ENCODE measurements around the gene PFKFB3. TPM values are rescaled to one million over a fixed set of nuclear protein-coding genes. Genes with fewer than 3 reads are reported as not detected.
"Not testable (repeated sequence)": the region's sequence is repeated elsewhere in the genome, so short reads cannot be mapped to it uniquely, and the experiment has no call there.

The PFKFB3 gene
- total RNA-seq, 1 donor from 2014 or later: 84.7 TPM

DNA sequence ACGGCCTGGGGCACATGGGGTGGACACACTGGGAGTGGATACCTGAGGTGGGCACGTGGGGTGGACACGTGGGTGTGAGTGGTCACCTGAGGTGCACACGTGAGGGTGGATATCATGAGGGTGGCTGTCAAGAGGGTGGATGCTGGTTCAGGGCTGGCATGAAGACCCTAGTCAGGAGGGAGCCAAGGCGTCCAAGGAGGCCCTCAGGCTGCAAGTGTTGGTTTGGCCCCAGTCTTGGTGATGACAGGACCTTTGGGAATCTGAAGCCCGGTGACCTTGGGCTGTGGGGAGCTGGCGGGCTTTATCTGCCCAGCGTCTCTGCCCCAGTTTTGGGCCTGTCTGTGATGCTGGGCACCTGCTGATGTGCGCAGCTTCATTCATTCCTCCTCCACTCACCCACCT is 24.9 kb upstream of the PFKFB3 start:
- intact Hi-C loops (cut with micrococcal nuclease): no loop called here

DNA sequence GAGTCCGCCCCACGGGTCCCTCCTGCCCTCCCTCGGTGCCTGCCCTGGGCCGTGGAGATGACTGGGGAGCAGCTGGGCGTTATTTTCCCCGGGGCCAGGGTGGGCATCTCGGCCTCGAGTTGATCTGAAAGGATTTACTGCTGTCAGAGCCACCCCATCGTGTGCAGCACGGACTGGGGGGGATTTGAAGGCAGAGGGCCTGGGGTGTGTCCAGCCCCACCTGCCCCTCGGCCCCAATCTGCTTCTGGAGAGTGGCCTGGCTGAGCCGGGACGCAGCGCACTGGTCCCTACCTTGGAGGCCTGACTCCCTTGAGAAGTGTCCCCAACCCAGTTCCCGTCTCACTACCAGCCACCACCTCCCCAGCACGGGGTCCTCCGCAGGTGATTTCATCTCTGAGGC is 24.2 kb upstream of the PFKFB3 start:
- intact Hi-C loops (cut with micrococcal nuclease): no loop called here

DNA sequence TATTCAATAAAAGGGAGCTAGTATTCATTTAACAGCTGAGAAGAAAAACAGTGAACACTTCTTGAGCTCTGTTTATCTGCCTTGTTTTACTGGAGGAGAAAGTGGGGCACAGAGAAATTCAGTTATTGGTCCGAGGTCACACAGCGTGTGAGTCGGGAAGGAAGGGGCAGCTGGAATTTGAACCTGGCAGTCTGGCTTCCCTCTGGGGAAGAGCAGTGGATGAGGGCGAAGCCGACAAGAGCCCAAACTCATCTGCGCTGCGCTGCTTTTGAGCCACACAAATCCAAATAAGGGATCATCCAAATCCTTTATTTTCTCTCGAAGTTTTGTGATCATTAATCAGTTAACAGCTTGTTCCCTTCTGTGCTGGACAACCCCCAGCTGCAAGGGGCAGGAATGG is 23.7 kb upstream of the PFKFB3 start:
- intact Hi-C loops (cut with micrococcal nuclease): no loop called here

GRCh38 chr10:6180480-6181110 is 22.1 kb upstream of the PFKFB3 start:
- intact Hi-C loops (cut with micrococcal nuclease): no loop called here

DNA sequence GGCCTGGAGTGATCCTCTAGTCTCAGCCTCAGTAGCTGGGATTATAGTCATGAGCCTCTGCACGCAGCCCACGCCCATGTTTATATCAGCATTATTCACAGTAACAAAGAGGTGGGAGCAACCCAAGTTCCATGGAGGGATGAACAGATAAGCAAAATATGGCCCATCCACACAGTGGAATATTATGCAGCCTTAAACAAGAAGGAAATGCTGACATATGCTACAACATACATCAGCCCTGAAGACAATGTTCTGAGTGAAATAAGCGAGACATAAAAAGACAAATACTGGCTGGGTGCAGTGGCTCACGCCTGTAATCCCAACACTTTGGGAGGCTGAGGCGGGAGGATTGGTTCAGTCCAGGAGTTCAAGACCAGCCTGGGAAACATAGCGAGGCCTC is 21.5 kb upstream of the PFKFB3 start:
- intact Hi-C loops (cut with micrococcal nuclease): no loop called here

DNA sequence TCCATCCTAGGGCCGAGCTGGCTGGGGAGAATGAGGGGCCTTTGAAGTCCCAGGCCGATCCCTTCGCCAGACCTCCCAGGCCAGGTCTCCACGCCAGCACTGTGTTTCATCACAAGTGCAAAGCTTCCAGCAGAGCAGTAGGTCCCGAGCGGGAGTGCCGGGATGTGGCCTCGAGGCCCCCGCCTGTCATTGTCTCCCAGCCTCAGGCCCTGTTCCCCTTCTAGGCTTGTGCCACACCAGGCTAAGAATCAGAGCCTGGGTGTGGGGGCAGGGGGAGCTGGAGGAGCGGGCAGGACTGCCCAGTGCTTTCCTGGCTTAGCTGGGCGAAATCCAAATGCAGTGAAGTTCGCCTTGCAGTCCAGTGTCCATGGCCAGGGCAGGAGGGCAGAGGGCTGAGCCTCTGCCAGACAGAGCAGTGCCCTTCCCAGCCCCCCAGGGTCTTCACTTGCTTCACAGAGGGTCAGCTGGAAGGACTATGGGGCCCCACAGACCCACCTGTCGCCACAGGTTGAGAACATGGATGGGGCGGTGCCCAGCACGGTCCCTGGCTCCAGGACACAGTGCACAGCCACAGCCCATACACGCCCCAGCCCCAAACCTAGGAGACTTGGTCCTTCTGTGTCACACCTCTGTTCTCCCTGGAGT is 20.2 kb upstream of the PFKFB3 start:
- intact Hi-C loops (cut with micrococcal nuclease): no loop called here

DNA sequence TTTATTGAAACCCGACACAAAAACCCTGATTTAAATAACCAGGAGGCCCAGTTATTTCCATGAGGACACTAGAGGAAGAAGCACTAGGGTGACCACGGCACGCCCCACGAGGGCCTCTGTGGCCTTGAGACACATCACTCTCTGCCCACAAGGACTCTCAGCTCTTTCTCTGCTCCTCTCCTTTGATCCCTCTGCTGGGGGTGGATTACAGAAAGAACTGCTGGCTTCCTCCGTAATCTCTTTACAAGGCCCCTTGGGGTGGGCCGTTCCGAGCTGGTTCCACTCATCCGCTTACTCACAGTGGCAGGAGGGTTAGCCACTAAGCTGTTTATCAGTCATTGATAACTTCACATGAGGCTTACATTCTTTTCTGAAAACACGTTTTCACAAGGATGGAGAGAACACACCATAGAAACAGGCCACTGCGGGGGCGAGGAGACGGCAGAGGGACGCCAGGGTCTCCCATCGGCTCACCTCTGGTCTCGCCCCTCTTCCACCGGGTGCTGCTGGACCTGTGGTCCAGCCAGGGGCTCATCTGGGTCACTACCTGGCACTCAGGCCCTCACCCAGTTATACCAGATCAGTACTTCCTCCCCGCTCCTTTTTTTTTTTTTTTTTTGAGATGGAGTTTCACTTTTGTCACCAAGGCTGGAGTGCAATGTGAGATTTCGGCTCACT is 17.6 kb upstream of the PFKFB3 start:
- intact Hi-C loops (cut with micrococcal nuclease): no loop called here

DNA sequence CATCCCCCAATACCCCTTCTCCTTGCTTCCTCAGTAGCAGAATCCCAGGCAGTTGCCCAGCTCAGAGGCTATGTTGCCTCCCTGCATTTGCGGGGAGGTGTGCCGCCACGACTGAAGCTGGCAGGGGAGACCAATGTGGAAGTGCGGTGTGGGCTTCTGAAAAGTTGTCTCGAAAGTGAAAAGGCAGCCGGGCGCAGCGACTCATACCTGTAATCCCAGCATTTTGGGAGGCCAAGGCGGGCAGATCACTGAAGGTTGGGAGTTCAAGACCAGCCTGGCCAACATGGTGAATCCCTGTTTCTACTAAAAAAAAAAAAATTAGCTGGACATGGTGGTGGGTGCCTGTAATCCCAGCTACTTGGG is 15.9 kb upstream of the PFKFB3 start:
- intact Hi-C loops (cut with micrococcal nuclease): no loop called here

DNA sequence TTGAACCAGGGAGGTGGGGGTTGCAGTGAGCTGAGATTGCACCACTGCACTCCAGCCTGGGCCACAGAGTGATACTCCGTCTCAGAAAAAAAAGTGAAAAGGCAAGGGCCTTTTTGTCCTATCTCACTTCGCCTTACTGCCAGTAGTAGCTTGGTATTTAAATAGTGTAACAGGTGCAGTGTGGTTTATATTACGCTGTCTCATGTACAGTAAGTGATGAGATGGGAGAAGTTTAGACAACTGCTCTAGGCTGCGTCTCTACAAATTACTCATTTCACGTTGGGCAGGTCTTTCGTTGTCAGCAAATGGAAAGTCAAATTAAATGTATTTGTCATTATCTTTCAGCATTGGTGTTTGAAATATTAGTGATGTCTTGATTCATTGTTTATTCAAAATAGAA is 15.5 kb upstream of the PFKFB3 start:
- intact Hi-C loops (cut with micrococcal nuclease): no loop called here

DNA sequence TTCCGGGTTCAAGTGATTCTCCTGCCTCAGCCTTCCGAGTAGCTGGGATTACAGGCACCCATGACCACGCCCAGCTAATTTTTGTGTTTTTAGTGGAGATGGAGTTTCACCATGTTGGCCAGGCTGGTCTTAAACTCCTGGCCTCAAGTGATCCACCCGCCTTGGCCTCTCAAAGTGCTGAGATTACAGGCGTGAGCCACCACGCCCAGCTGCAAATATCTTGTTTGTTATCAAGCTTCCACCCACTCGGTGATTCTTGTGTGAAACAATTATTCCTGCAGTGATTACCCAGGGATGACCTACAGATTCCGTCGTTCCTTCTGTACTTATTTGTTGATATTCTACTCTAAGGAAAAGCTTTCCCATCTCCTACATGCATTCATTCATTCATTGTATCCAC is 12.7 kb upstream of the PFKFB3 start:
- intact Hi-C loops (cut with micrococcal nuclease): not testable (repeated sequence)

- intact Hi-C loops (cut with micrococcal nuclease): no loop called here
These were observed 11.6 kb upstream of the PFKFB3 start for GRCh38 chr10:6191147-6191546.

DNA sequence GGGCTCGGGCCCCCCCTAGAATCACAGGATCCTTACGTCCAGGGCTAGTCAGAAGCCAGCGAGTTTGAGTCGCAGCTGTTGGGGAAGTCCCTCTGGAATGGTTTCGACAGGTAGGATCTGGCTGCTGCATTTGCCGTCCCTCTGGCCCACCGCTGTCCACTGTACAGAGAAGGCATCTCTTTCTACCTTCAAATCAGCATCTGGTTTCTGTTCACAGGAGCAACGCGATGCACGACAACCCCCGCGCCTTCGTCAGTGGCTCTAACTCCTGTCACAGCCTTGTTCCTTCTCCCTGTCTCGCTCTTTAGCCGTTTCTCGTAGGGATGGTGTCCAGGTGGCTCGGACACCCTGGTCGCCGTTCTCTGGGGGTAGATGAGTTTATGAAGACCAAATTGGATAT is 11.2 kb upstream of the PFKFB3 start:
- intact Hi-C loops (cut with micrococcal nuclease): no loop called here

DNA sequence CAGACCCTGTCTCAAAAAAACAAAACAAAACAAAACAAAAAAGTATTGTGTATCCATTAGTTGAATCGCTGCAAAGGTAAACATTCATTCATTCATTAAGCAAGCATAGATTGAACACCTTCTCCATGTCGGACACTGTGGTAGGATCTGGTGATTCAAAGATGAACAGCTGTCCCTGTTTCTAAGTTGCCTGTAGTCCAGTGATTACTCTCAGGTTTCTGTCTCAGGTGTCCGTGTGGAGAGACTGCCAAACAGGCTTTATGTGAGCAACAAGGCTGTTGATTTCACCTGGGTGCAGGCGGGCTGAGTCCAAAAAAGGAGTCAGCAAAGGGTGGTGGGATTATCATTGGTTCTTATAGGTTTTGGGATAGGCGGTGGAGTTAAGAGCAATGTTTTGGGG is 9.4 kb upstream of the PFKFB3 start:
- intact Hi-C loops (cut with micrococcal nuclease): not testable (repeated sequence)

DNA sequence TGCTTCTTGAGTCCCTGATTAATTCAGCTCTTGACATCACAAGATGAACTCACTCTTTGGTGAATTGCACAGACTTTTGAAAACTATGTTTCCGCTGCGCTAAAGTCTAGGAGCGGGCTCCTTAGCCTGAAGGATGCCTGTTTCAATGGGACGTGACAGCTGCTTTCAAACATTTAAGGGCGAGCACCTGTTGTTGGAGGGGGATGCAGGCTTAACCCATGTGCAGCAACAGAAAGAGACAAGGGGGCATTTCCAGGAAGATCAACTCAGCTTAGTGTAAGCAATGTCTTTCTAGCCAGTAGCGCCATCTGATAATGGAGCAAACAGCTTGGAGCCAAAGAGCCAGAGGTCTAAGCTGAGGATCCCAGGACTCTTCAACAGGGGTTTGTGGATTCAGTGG is 8.4 kb upstream of the PFKFB3 start:
- intact Hi-C loops (cut with micrococcal nuclease): no loop called here

DNA sequence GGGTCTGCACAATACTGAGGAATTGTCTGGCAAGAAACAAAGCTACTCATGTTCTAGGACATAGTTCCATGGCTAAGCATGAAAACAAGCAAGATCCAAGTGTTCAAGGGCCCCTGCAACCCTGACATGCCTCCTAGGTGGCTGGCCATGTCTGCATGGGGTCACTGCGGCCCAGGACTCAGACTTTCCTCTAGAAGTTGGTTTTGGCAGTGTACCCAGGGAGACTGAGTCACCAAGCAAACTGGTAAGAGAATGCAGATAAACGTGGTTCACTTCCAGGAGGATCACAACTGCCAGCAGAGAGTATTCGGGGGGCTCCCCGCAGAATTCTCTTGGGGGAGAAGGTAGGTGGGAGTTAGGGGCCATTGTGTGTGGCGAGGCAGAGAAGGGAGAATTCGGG is 7.4 kb upstream of the PFKFB3 start:
- intact Hi-C loops (cut with micrococcal nuclease): no loop called here

DNA sequence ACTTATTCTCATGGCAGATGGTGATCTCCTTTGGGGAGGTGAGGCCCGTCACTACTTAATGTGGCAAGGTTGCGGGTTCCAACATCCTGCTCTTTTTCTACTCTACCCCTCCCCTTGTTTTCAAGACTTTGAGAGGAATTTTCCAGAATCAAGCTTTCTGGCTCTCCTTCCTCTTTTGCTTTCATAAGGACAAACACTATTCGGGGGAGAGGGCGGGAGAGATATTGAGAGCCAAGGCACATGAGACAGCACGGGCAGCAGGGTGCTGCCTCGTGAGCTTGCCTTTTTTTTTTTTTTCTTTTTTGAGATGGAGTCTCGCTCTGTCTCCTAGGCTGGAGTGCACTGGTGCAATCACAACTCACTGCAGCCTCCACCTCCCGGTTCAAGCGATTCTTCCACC is 6.9 kb upstream of the PFKFB3 start:
- intact Hi-C loops (cut with micrococcal nuclease): no loop called here

DNA sequence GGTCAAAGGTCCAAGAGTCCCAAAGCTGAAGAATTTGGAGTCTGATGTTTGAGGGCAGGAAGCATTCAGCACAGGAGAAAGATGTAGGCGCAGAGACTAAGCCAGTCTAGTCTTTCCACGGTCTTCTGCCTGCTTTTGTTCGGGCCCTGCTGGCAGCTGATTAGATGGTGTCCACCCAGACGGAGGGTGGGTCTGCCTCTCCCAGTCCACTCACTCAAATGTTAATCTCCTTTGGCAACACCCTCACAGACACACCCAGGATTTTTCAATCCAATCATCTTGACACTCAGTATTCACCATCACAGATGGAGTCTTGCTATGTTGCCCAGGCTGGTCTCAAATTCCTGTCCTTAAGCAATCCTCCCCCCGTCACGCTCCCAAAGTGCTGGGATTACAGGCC is 6.2 kb upstream of the PFKFB3 start:
- intact Hi-C loops (cut with micrococcal nuclease): not testable (repeated sequence)

DNA sequence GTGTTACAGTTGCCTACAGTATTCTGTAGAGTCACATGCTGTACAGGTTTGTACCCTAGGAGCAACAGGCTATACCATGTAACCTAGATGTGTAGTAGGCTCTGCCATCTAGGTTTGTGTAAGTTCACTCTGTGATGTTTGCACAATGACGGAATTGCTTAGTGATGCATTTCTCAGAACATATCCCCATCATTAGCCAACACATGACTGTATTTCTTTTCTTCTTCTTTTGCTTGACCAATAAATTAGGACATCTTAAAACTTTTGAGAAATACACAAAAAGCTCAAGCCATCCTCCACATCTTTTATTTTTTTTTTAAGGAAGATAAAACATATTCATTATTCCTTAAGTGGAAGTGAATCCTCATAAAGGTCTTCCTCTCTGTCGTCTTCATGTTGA is 5.4 kb upstream of the PFKFB3 start:
- intact Hi-C loops (cut with micrococcal nuclease): no loop called here

DNA sequence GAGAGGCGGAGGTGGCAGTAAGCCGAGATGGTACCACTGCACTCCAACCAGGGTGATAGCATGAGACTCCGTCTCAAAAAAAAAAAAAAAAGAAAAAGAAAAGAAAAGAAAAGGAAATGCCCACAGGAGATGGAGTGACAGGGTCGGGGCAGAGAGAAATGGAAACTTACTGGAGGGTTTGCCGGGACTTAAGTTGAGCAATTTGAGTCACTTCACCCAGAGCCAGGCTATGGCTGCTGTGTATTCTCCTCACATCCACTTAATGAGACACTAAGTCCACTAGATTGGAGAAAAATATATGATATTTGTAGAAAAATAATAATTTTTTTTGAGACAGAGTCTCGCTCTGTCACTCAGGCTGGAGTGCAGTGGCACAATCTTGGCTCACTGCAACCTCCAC is 4.6 kb upstream of the PFKFB3 start:
- intact Hi-C loops (cut with micrococcal nuclease): no loop called here

DNA sequence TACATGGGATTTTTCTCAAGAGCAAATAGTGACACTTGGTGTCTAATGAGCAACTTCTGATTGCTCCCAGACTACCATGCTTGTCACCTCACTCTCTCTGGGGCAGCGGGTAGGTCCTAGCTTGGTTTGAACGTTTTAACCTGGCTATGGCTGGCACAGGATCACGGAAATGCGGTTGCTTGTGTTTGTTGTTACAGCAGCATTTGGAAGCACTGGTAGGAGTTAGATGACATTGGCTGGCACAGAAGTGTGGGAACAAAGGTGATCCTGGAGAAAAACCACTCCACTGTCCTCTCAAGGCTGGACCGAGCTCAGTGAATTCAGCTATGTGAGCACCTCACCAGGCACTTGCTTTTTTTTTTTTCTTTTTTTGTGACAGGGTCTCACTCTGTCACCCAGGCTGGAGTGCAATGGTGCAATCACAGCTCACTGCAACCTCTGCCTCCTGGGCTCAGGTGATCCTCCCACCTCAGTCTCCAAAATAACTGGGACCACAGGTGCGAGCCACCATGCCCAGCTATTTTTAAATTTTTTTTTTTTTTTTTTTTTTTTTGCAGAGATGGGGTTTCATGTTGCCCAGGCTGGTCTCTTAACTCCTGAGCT is 3.5 kb upstream of the PFKFB3 start:
- intact Hi-C loops (cut with micrococcal nuclease): no loop called here

DNA sequence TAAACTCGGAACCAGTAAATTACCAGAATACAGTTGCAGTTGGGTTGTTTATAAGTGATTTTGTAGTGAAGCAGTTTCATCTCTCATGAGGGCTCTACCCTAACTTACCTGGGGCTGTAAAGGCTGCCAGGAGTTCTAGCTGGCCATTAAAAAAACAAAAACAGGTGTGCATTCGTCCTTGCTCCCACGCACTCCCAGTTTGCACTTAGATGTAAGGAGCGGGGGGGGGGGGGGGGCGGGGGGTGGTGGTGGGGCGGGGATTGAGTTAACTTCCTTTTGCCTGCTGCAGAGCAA is 2.3 kb upstream of the PFKFB3 start:
- intact Hi-C loops (cut with micrococcal nuclease): loop anchor here (1.0 to 10.0 kb wide), 10 partner anchors 27 to 756 kb away; partner anchors contain the start of gene TASOR2

GRCh38 chr10:6200734-6201515 is 1.8 kb upstream of the PFKFB3 start:
- intact Hi-C loops (cut with micrococcal nuclease): loop anchor here (1.0 to 10.0 kb wide), 16 partner anchors 13 to 756 kb away; partner anchors contain the start of gene TASOR2
